HG03469 (cell line): ENCODE data around the gene HPN.
"Not testable (repeated sequence)": the region's sequence is repeated elsewhere in the genome, so short reads cannot be mapped to it uniquely, and the experiment has no call there.

ENCODE experiments used
- ATAC-seq: cut with Tn5 transposase; IDR thresholded peaks from one replicate; pipeline ENCODE4 v1.9.1; 2021; ENCODE audit warnings: mild to moderate bottlenecking, moderate library complexity, moderate number of reproducible peaks; ENCODE audit not compliant: unreplicated experiment

HPN gene

DNA sequence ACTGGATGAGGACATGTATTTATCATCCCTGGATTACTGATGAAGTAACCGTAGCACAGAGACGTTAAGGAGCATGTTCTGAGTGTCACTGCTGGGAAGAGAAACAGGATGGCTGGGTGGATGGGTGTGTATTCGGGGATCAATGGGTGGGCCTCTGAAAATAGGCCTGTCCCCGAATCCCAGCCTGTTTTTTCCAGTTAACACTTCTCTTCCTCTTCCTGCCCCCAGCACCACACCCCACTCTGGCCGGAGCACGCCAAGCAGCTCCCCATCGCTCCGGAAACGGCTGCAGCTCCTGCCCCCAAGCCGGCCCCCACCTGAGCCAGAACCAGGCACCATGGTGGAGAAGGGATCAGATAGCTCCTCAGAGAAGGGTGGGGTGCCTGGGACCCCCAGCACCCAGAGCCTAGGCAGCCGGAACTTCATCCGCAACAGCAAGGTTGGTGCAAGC, 32.6 kb upstream of the HPN start:
- ATAC-seq = no peak

DNA sequence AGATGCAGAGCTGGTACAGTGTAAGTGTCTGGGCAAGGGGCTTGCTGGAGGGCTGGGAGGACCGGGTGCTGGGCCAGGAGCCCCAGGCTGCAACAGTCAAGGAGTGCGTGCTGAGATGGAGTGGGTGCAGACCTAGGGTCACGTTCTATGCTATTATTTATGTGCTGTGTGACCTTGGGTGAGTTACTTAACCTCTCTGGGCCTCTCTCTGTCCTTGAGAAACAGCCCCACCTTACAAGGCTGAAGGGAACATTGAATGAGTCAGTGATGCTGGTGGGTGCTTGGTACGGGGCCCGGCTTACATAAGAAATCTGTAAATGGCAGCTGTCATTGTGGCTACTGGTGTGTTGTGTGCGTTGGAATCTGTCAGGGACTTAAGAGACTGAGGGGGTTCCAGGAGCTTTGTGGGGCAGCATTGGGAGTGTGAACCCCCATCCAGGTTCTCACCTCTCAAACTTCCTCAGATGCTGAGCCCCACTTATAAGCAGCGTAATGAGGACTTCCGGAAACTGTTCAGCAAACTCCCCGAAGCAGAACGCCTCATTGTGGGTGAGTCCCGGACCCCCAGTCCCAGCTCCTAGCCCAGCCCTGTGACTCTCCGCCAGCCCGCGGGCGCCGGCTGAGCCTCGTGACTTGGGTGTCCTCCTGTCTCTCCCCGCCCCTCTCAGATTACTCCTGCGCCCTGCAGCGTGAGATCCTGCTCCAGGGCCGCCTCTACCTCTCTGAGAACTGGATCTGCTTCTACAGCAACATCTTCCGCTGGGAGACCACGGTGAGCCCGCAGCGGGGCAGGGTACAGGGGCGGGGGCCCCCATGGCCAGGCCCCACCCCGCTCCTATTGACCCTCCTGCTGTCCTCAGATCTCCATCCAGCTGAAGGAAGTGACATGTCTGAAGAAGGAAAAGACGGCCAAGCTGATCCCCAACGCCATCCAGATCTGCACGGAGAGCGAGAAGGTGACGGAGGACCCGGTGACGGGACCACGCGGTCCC, 31.8 kb upstream of the HPN start:
- ATAC-seq = no peak

DNA sequence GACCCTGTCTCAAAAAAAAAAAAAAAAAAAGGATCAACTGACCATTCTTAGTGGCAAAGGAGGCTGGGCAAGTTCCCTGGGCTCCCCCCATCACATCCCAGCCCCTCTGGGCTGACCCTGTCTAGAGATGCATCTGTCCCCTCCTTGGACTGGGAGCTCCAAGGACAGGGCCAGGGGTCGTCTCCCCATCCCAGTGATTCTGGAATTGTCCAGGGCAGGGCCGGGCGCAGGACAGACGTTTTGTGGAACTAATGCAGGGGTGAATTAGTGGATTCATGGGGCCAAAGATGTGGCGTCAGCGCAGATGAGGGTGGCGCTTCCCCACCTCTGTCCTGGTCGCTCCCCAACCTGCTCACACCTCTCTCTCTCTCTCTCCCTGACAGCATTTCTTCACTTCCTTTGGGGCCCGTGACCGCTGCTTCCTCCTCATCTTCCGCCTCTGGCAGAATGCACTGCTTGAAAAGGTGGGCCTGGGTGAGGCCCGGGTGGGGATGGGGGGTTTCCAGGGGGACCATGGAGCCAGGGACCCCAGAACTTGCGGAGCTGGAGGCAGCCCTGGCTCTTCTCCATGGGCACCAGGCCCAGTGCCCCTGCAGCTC, 30.3 kb upstream of the HPN start:
- no peak for ATAC-seq

DNA sequence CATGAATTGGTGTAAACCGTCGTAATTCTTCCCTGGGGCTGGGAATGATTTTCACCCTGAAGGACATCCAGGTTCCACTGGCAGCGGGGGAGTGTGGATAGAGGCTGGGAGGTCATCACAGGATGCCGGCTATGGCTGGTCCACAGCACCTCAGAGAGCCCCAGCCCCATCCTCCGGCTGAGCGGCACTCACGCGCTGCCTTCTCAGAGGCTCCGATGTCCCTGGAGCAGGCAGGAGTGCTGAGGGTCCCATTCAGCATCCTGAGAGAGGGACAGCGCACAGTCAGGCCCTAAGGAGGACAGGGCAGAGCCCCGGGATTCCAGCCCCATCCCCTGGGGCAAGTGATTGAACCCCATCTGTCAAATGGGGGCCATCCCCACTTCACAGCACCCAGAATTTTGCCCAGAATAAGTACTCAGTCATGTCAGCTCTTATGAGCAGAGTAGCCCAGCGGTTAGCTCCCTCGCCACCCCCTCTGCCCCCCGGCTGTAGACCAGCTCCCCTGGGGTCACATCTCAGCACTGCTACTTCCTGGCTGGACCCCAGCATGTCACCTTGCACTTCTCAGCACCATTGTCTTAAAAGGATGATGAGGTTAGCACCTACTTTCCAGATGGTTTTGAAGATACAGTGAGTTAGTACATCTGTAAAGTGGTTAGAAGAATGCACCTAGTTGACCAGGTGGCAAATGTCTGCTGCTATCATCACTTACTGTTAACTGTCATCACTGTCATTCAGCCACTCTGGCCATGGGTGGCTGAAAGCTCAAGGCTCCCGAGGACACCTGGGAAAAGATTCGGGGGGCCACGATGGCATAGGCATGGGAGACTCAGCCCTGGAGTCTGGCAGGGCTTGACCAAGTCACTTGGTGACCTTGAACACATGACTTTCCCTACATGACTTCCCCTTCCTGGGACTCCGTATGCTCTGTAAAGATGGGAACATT, 29.5 kb upstream of the HPN start:
- ATAC-seq = no peak

DNA sequence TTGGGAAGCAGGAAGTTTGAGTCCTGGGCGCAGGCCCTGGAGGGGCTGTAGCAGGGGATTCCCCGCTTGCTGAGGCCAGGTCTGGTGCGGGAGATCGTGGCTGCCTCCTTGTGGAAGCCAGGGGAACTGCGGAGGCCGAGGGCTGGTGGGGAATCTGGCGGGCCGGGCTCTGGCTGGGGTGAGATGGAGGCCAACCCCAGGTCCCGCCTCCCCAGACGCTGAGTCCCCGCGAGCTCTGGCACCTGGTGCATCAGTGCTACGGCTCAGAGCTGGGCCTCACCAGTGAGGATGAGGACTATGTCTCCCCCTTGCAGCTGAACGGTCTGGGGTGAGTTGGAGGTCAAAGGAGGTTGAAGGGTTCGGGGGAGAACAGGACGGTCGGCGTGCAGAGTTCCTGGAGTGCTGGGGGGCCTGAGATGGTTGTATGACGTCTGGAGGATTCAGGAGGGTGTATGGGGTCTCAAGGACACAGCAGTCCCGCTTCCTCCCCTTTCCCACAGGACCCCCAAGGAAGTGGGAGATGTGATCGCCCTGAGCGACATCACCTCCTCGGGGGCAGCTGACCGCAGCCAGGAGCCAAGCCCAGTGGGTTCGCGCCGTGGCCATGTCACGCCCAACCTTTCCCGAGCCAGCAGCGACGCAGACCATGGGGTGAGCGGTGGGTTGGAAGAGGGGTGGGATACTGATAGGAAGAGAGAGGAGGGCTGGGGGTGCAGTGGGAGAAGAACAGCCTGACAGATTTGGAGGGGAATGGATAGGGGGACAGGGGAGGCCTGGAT, 28.3 kb upstream of the HPN start:
- ATAC-seq = no peak

DNA sequence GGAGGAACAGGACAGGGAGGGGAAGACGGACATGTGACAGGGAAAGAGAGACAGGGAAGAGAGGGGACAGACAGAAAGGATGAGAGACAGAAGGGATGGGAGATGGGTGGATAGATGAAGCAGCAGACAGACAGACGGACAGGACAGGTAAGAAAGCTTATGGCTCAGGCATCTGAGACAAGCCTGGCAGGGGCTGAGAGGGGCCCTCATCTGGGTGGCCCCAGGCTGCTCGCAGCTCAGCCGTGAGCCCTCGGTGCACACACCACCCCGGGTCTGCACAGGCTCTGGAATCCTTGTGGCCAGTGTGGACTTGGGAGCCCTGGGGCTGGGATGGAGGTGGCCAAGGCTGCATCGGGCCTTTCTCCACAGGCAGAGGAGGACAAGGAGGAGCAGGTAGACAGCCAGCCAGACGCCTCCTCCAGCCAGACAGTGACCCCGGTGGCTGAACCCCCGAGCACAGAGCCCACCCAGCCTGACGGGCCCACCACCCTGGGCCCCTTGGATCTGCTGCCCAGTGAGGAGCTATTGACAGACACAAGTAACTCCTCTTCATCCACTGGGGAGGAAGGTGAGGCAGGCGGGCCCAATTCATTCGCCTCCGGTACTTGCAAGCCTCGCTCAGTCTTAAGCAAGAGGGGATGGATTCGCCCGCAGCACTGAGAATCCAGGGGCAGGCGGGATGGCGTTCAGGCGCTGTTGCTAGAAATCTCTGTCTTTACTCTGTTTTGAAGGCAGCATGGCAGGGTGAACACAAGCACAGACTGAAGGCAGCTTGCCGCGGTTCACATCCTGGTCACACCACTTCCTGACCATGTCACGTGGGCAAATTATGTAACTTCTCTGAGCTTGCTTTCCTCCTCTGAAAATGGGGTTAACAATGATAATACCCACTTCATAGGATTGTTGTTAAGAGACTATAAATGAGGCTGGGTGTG, 27.4 kb upstream of the HPN start:
- ATAC-seq = no peak

DNA sequence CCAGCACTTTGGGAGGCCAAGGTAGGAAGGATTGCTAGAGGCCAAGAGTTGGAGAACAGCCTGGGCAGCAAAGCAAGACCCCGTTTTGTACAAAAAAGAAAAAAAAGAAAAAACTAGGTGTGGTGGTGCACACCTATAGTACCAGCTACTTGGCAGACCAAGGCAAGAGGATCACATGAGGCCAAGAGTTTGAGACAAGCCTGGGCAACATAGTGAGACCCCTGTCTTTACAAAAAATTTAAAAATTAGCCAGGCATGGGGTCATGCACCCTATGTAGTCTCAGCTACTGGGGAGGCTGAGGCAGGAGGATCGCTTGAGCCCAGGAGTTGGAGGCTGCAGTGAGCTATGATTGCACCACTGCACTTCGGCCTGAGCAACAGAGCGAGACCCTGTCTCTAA, 26.7 kb upstream of the HPN start:
- ATAC-seq = not testable (repeated sequence)

DNA sequence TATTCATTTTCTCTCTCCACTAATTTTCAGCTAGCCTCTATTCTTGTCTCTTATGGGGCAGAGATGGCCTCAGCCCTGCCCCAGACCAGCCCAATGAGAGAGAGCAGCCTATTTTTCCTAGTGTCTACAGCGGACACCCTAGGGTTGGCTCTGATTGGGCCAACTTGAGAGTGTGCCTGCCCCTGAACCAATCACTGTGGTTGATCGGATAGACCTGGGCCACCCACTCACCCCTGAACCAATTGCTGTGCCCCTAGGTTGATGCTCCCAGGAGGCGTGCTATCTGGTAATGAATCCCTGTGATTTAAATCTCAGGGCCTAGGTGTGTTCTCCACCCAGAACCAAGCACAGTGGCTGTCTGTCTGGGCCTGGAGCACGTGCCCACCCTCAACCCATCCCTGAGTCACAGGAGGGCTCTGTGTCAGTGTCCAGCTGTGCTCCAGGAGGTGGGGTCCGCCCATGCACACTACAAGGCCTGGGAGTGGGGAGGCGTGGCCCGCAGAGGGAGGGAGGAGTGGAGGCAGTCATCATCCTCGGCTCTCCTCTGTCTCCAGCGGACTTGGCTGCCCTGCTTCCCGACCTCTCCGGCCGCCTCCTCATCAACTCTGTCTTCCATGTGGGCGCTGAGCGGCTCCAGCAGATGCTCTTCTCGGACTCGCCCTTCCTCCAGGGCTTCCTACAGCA, 26.1 kb upstream of the HPN start:
- ATAC-seq = no peak

DNA sequence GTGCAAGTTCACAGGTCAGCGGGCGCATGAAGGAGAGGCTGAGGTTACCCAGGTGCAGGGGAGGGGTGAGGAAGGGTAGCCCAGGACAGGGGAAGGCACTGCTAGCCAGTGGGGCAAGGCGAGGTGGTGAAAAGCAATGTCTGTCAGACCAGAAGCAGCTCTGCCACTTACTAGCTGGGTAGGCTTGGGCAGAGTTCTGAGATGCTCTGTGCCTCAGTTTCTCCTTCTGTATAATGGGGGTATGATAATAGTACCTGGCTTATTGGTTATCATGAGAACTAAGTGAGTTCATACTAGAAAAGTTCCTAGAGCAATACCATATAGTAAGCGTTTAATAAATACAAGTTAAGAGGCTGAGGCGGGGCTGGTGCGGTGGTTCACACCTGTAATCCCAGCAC, 25.6 kb upstream of the HPN start:
- no peak for ATAC-seq

DNA sequence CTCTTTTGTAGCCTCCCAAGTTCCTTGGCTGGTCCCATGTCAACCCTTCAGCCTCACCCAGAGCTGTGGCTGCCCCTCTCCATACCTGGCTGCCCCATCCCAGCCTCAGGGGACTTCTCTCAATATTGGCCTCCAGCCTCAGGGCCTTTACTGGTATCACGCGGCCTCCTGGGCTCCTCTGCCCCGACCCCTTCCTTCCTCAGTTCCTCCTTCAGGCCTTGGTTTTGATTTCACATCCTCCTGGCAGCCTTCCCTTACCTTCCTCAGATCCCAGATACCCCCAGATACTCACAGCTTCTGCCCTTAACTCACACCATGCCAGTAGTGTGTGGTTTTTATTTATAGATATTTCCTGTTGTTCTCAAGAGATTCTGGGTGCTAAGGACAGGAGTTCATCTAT, 24.0 kb upstream of the HPN start:
- no peak for ATAC-seq

DNA sequence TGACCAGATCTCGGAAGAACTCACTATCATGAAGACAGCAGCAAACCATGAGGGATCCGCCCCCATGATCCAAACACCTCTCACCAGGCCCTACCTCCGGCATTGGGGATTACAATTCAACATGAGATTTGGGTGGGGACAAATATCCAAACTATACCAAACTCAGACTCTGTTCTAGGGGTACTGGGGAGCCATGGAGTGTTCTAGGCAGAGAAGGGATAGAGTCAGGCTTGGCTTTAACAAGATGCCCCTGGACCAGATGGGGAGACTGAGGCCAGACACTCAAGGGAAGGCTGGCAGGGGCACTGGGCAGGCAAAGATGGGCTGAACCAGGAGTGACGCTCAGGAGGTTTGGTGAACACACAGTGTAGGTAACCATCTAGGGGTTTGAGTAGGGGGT, 23.1 kb upstream of the HPN start:
- no peak for ATAC-seq

DNA sequence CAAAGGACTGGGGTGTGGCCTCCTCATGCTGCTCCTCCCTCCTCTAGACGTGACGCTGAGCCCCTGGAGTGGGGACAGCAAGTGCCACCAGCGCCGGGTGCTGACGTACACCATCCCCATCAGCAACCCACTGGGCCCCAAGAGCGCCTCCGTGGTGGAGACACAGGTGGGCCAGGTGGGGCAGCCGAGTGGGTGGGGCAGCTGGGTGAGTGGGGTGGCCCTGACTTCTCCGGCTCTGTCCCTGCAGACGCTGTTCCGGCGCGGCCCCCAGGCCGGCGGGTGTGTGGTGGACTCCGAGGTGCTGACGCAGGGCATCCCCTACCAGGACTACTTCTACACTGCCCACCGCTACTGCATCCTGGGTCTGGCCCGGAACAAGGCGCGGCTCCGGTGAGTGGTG, 22.4 kb upstream of the HPN start:
- ATAC-seq = no peak

DNA sequence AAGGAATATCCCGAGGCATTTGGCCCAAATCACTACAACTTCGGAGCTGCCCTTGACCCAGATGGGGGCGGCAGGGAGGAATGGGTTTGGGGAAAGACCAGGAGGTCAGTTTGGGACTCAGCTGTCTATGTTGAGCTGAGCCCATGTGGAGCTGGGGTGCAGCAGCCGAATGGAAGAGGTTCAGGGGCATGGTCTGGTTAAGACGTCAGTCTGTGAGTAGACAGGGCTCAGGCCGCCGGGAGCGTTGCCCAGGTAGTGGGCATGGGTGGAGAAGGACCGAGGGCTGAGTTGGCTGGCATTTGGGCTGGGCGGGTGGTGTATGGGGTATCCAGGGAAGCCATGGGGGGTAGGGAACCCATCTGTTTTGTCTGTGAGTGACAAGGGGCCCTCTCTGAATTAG, 20.5 kb upstream of the HPN start:
- no peak for ATAC-seq

DNA sequence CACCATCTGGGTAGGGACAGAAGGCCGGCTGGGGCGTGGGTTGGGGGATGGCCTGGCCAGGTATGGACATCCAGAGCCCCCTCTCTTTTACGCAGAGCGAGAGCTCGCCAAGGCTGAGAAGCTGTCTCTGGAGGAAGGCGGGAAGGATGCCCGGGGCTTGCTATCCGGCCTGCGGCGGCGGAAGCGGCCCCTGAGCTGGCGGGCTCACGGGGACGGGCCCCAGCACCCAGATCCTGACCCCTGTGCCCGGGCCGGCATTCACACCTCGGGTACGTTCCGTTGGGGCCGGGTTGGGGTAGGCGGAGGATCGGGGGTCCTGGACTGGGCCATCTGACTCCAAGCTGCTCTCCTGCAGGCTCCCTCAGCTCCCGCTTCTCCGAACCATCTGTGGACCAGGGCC, 19.9 kb upstream of the HPN start:
- no peak for ATAC-seq

DNA sequence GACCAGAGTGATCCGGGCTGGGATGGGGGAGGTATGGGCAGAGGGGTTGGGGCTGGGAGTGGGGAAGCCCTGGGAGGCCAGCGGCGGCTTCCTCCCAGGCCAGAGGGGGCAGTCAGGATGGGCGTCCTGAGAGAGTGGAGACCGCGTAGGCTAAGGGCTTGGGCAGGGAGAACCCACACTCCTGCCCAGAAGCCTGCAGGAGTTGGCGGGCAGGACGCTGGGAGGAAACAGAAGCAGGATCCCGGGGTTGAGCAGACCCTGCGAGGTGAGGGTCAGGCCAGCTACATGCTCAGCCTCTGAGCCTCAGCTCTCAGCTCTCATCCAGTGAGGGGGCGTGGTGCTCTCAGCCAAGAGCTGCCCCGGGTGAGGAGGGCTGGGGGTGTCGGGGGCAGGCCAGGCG, 19.1 kb upstream of the HPN start:
- no peak for ATAC-seq

DNA sequence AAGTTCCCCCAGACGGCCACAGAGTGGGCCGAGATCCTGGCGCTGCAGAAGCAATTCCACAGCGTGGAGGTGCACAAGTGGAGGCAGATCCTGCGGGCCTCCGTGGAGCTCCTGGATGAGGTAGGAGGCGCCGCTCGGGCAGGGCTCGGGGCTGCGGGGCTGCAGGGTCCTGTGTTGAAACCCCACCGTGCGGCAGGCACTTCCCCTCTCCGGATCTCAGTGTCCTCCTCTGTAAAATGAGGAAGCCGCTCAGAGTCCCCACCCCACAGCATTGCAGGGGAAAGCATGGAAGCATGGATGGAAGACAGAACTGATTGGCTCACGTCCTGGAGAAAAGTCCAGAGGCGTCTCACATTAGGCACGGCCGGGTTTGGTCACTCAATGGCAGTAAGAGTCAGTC, 18.1 kb upstream of the HPN start:
- ATAC-seq = no peak

DNA sequence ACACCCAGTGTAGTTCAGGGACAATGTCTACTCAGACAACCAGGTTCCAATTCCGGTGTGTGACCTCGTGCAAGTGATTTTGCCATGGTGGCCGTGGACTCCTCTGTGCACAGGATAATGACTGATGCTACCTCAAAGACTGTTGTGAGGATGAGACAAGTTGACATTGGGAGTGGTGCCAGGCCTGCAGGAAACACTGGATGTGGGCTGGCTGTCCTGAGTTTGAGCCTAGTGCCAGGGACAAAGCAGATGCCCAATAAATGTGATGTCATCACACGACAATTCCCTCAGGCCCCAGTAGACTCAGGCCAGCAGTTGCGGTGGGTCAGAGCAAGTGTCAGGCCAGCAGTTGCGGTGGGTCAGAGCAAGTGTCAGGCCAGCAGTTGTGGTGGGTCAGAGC, 17.4 kb upstream of the HPN start:
- no peak for ATAC-seq

DNA sequence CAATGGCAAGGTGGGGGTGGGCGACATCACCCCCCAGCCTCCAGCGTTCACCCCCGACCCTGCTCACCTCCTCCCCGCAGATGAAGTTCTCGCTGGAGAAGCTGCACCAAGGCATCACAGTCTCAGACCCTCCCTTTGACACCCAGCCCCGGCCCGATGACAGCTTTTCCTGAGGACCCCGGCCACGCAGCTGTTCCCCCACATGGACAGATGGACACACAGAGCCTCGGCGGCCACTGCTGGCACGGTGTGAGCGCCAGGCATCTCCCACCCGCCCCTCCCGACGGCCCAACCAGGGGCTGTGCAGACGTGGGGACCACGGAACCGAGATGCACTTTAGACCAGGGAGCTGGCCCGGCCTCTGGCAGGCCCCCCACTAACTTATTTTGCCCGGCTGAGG, 15.6 kb upstream of the HPN start:
- ATAC-seq = no peak

DNA sequence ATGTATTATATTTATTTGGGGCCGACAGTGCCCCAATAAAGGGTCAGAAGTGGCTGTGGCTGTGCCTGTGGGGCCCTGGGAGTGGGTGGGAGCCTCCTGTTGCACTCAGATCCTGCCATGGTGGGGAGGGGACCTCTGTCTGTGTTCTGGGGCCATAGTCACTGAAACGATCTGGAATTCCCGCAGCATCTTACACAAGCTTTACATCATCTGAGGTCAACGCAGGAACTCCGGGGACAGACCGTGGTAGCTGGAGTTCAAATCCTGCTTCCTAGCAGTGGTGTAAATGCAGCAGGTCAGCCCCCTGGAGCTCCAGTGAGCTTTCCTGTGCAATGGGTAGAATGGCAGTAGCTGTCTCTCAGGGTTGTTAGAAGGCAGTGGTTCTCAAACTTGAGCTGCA, 15.1 kb upstream of the HPN start:
- no peak for ATAC-seq
